Endothelial cell of umbilical vein (primary cell): Measurements from ENCODE around the gene TNS4. TPM values are rescaled to one million over a fixed set of nuclear protein-coding genes. Genes with fewer than 3 reads are reported as not detected.

Source experiments
- BruUV-seq: library from RNA; stranded (reverse); fragments of 400-500 nt; replicated peaks from 2 replicates; lab custom pipeline; 2021; lab: Mats Ljungman, UMichigan
- CTCF ChIA-PET: fragments of 300-600, 350-600 bp; sonication (Branson Sonifier 250); formaldehyde crosslinking; loops from one replicate; lab custom pipeline; 2021; ENCODE audit warnings: antibody characterized with exemption, inconsistent platforms; lab: Charles Lee
- POLR2A ChIA-PET: fragments of 300-600, 350-600 bp; sonication (Branson Sonifier 250); formaldehyde crosslinking; loops from one replicate; lab custom pipeline; 2021; ENCODE audit warnings: antibody characterized with exemption, inconsistent platforms; lab: Charles Lee
- DNase-seq: peaks from one replicate; pipeline ENCODE4 v3.0.0-alpha.2; 2011; ENCODE audit warnings: low read depth, low spot score
- FAIRE-seq: peaks from 2 replicates; lab custom pipeline; 2011; peaks lifted over from hg19 to GRCh38; lab: Jason Lieb, UNC
- H2AFZ ChIP-seq: 2 replicates; pipeline ENCODE4 v1.6.0; 2012; ENCODE audit warnings: low read depth, low read length, control low read depth, inconsistent platforms
- H3K27ac ChIP-seq: 2 replicates; pipeline ENCODE4 v1.5.1; 2011; ENCODE audit warnings: low read depth, mild to moderate bottlenecking, control low read depth, low read length, moderate library complexity; ENCODE audit not compliant: insufficient read depth
- H3K27me3 ChIP-seq, 2 experiments: 2 replicates each; pipeline versions ENCODE4 v1.6.0 to v1.6.1; 2011; ENCODE audit warnings: low read length in 2 of 2, mixed read lengths in 1 of 2; ENCODE audit not compliant: control insufficient read depth in 2 of 2, insufficient read depth in 2 of 2
- H3K36me3 ChIP-seq, 2 experiments: 2 replicates in 1 of 2; 3 replicates in 1 of 2; pipeline ENCODE4 v1.5.1; 2011; ENCODE audit warnings: low read length in 2 of 2, mild to moderate bottlenecking in 1 of 2, moderate library complexity in 1 of 2; ENCODE audit not compliant: control insufficient read depth in 2 of 2, insufficient read depth in 2 of 2; ENCODE audit errors: extremely low read depth in 1 of 2
- H3K4me1 ChIP-seq: 3 replicates; pipeline ENCODE4 v1.5.1; 2011; ENCODE audit warnings: mild to moderate bottlenecking, low read length; ENCODE audit not compliant: control insufficient read depth, insufficient read depth; ENCODE audit errors: extremely low read depth
- H3K4me2 ChIP-seq: 2 replicates; pipeline ENCODE4 v1.6.1; 2011; ENCODE audit warnings: low read length, control low read depth, mixed read lengths; ENCODE audit not compliant: insufficient read depth
- H3K4me3 ChIP-seq, 3 experiments: fragments of 200-600 bp in 1 of 3; sonication (generic), shearing (Covaris generic) in 1 of 3; replicated peaks in 1 of 3; 2 replicates each; pipeline ENCODE4 v1.5.1; 2011 to 2016; ENCODE audit warnings: control low read depth in 3 of 3, low read length in 3 of 3, mild to moderate bottlenecking in 2 of 3, inconsistent platforms in 1 of 3, low read depth in 1 of 3, moderate library complexity in 1 of 3; ENCODE audit not compliant: insufficient read depth in 1 of 3
- H3K79me2 ChIP-seq: 2 replicates; pipeline ENCODE4 v1.6.0; 2012; ENCODE audit warnings: low read length, inconsistent platforms; ENCODE audit not compliant: control insufficient read depth, insufficient read depth
- H3K9ac ChIP-seq: replicated peaks from 2 replicates; pipeline ENCODE3; 2011; ENCODE audit warnings: low read length, control low read depth; ENCODE audit not compliant: insufficient read depth; ENCODE audit errors: extremely low read depth
- H3K9me1 ChIP-seq: replicated peaks from 3 replicates; pipeline ENCODE4 v1.6.0; 2011; ENCODE audit warnings: mild to moderate bottlenecking, low read length; ENCODE audit not compliant: control insufficient read depth, insufficient read depth; ENCODE audit errors: extremely low read depth
- H3K9me3 ChIP-seq: replicated peaks from 2 replicates; pipeline ENCODE4 v1.5.1; 2012; ENCODE audit warnings: low read length, inconsistent platforms; ENCODE audit not compliant: control insufficient read depth, insufficient read depth
- H4K20me1 ChIP-seq: replicated peaks from 2 replicates; pipeline ENCODE3; 2011; ENCODE audit warnings: mild to moderate bottlenecking, low read length; ENCODE audit not compliant: control insufficient read depth, insufficient read depth; ENCODE audit errors: extremely low read depth
- JUN ChIP-seq: IDR thresholded peaks from 2 replicates; pipeline ENCODE4 v1.6.1; 2011; ENCODE audit warnings: borderline replicate concordance, low read depth; ENCODE audit not compliant: insufficient read length, insufficient read depth
- dilution Hi-C: fragments of 300-500 bp; cut with MboI; formaldehyde crosslinking; loops from one replicate; pipeline ENCODE4 v1.15.0; 2019; ENCODE audit warnings: low sequenced_read_pairs; ENCODE audit not compliant: extremely low pct_ligation_motif_present
- intact Hi-C: fragments of 100-400 bp; cut with micrococcal nuclease; formaldehyde crosslinking; loops from one replicate; pipeline ENCODE4 v1.10.0; 2022
- polyA plus RNA-seq, 4 experiments: library from polyadenylated mRNA; depleted of rRNA in 3 of 4; stranded (reverse) in 3 of 4; unstranded in 1 of 4; fragments of >200 nt; gene quantifications; 2 replicates each; pipeline versions ENCODE4 v1.2.1 to v1.2.3, GENCODE V29; 2011 to 2012; ENCODE audit warnings: missing spikeins in 1 of 4
- total RNA-seq: library from RNA; stranded (reverse); gene quantifications from 2 replicates; pipeline ENCODE4 v1.2.3, GENCODE V29; 2021
- TF ChIP-seq, protein P1 (sequence below): IDR thresholded peaks from 2 replicates; pipeline ENCODE4 v1.6.1; 2011; ENCODE audit not compliant: insufficient read depth, insufficient read length
- TF ChIP-seq, protein P2 (sequence below), 2 donors: IDR thresholded peaks; 1 replicate in 1 of 2; 2 replicates in 1 of 2; pipeline ENCODE4 v1.5.1; 2011; ENCODE audit warnings: low read length in 2 of 2, mild to moderate bottlenecking in 2 of 2, moderate library complexity in 2 of 2, control low read depth in 1 of 2, inconsistent platforms in 1 of 2, low read depth in 1 of 2; ENCODE audit not compliant: insufficient read depth in 1 of 2; ENCODE audit errors: extremely low read depth in 1 of 2

TNS4 gene
- total and polyA plus RNA-seq, 2 donors (not counting 3 experiments of a cell fraction or from before 2014, with no cell fraction given): not detected

DNA sequence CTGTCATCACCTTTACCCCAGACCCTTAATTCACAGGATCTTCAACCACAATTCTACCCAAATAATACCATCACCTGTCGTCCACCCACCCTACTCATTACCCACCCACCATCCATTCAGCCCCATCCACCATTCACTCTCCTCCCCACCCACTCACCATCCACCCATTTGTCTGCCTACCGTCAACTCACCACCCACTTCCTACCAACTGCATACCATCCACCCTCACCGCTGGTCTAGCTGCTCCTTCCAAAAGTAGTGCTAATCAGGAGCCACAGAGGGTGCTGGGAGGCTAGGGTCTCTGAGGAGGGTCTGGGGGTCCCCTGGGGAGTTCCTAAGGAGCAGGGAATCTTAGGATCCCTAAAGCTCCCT, 70.2 kb downstream of the TNS4 start:
- ChIA-PET CTCF (interaction anchor here (0.7 to 2.4 kb wide), 5 partner anchors 13 to 102 kb away, joined by 3 to 14 read pairs (median 6); no protein-coding TSS in a partner anchor), POLR2A (no interaction called here)
- intact Hi-C loops (no loop called here), dilution Hi-C loops (no loop called here)
- TF ChIP-seq JUN: no peak
- TF ChIP-seq, protein P1, sequence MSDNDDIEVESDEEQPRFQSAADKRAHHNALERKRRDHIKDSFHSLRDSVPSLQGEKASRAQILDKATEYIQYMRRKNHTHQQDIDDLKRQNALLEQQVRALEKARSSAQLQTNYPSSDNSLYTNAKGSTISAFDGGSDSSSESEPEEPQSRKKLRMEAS: no peak
- TF ChIP-seq, protein P2, sequence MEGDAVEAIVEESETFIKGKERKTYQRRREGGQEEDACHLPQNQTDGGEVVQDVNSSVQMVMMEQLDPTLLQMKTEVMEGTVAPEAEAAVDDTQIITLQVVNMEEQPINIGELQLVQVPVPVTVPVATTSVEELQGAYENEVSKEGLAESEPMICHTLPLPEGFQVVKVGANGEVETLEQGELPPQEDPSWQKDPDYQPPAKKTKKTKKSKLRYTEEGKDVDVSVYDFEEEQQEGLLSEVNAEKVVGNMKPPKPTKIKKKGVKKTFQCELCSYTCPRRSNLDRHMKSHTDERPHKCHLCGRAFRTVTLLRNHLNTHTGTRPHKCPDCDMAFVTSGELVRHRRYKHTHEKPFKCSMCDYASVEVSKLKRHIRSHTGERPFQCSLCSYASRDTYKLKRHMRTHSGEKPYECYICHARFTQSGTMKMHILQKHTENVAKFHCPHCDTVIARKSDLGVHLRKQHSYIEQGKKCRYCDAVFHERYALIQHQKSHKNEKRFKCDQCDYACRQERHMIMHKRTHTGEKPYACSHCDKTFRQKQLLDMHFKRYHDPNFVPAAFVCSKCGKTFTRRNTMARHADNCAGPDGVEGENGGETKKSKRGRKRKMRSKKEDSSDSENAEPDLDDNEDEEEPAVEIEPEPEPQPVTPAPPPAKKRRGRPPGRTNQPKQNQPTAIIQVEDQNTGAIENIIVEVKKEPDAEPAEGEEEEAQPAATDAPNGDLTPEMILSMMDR (IDR thresholded peaks at IDR 0.05; ENCODE audit: extremely low read depth in 1 of 2, insufficient read depth in 1 of 2, low read depth in 1 of 2, low read length in 2 of 2): no peak
- no peaks in the 10 kb centered on the region for H3K9me1 ChIP-seq
- H3K79me2 ChIP-seq: no peaks in the 10 kb centered on the region
- H3K36me3 ChIP-seq: no peaks in the 10 kb centered on the region
- no peak overlapping the region for H3K27ac ChIP-seq
- FAIRE-seq (no peak), DNase-seq (no peak)
- no peaks in the 10 kb centered on the region for H3K9me3 ChIP-seq
- no peak overlapping the region for H3K4me3 ChIP-seq
- H3K4me1 ChIP-seq: no peaks in the 10 kb centered on the region
- H3K4me2 ChIP-seq: no peak overlapping the region
- H2AFZ ChIP-seq: no peak overlapping the region
- no peaks in the 10 kb centered on the region for H4K20me1 ChIP-seq
- peaks cover 0 to 2% of the 10 kb centered on the region in 2 experiments for H3K27me3 ChIP-seq
- BruUV-seq: no TSS peak
- H3K9ac ChIP-seq: no peak overlapping the region
